VCaP (cell line): ENCODE data around the gene RBMS1.

Experiments used
- H3K27ac ChIP-seq: fragments of 450-650 bp; 2 replicates; pipeline ENCODE4 v1.5.1; 2017
- TF ChIP-seq, protein P1 (sequence below): fragments of 450-650 bp; conservative IDR thresholded peaks from 2 replicates; pipeline ENCODE4 v1.5.1; 2017; ENCODE audit warnings: mild to moderate bottlenecking, moderate library complexity

RBMS1 gene

DNA sequence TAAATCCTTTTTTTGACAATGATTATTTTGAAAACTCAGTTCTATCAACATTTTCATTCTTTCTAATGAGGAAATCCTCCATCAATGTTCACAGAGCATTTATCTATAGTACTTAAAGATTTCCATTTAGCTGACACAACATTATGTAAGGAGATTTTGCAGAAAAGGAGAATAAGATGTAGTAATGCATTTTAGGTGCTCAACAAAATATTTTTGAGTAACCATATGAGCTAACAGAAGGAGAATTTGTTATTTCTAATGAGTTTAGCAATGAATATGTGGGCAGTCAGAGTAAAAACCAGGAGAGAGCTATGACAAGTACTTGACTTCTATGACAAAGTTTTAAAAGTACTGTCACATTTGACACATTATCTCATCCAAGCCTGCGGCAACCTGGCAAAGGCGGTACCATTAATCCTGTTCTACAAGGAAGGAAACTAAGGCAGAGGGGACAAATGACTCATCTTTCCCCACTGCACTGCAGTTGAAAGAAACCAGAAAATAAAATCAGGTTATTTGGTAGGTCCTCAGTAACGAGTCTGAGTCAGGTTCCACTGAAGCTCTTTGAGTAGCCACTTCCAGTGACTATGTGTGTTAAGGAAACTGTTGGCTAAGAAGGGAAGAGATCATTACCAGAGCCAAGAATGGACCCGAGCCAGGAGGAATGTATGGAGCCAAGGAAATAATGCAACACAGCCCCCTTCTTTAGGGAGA is 159.4 kb downstream of the RBMS1 start:
- H3K27ac ChIP-seq, result no peak overlapping the region
- TF ChIP-seq, protein P1, sequence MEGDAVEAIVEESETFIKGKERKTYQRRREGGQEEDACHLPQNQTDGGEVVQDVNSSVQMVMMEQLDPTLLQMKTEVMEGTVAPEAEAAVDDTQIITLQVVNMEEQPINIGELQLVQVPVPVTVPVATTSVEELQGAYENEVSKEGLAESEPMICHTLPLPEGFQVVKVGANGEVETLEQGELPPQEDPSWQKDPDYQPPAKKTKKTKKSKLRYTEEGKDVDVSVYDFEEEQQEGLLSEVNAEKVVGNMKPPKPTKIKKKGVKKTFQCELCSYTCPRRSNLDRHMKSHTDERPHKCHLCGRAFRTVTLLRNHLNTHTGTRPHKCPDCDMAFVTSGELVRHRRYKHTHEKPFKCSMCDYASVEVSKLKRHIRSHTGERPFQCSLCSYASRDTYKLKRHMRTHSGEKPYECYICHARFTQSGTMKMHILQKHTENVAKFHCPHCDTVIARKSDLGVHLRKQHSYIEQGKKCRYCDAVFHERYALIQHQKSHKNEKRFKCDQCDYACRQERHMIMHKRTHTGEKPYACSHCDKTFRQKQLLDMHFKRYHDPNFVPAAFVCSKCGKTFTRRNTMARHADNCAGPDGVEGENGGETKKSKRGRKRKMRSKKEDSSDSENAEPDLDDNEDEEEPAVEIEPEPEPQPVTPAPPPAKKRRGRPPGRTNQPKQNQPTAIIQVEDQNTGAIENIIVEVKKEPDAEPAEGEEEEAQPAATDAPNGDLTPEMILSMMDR, result no peak

DNA sequence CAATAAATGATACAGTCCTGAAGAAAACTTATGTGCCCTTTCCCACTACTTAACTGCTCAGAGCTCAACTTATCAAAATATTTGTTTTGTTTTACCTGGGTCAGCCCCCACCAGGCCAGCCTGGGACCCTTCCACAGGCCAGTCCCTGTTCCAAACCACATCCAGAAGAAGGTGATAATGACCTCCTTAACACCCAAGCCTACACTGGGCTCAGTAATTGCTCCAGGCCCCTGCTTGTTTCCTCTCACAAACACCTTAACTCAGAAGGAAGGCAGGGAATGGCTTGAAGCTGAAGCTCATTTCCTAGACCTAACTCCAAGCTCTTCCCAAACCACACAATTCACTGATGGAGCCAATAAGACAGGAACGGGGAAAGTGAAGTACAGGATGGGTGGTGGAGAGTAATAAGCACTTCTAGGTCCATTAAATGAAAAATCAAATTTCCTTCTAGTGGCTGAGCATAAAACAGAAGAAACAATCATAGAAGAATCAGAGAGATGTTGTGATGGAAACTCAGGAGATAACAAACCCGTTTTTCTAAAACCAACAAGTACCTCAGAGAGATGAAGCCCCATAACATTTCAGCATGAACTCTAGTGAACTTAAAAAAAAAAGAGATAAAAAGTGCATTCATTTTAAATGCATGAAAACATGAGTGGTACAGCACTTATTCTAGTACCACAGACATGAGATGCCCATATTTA is 160.1 kb downstream of the RBMS1 start:
- no peak overlapping the region for H3K27ac ChIP-seq
- TF ChIP-seq, protein P1, result no peak

GRCh38 chr2:160332318-160332717 is 161.3 kb downstream of the RBMS1 start:
- no peak overlapping the region for H3K27ac ChIP-seq

GRCh38 chr2:160331258-160332025 is 162.2 kb downstream of the RBMS1 start:
- TF ChIP-seq, protein P1, result no peak
- H3K27ac ChIP-seq, result no peak overlapping the region

More at GRCh38 chr2:160332318-160332717, 161.3 kb downstream of the RBMS1 start:
- TF ChIP-seq, protein P1, result no peak

GRCh38 chr2:160328811-160329527 is 164.6 kb downstream of the RBMS1 start:
- no peak overlapping the region for H3K27ac ChIP-seq
- TF ChIP-seq, protein P1, result no peak

DNA sequence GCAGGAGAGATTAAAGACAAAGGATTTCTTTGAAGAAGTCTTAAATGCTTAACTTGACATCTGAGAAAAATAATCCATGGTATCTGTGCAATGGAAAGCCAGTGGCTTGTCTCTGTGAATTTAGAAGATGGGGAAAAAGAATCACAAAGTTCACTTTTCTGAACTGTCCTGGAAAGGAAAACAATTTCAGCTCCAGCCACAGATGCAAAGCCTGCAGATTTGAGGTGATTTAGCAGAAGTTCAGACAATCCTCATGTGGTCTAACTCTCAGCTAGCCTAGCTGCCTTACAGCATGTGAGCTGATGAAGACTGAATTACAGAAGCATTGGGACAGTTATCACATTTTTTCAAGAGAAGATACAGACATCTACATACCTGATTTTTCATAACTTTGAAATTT is 166.8 kb downstream of the RBMS1 start:
- no peak overlapping the region; the same call in 1 of the 2 replicates for H3K27ac ChIP-seq
- TF ChIP-seq, protein P1, result no peak
